ENCODE results near the gene PSMD1.
A peak's percentile ranks its signal among the peaks of the same experiment; 100 is the strongest.
"Not testable (repeated sequence)": the region's sequence is repeated elsewhere in the genome, so short reads cannot be mapped to it uniquely, and the experiment has no call there.

Gene PSMD1

GRCh38 chr2:231056453-231057416, at the start of gene PSMD1:
Gene PSMD1, plus strand, starts transcription at chr2:231056867. Its CDS starts 159 bp downstream, at chr2:231057026.
- peak; percentile 96 for DNase-seq

- no peak for DNase-seq
Measured at GRCh38 chr2:231007286-231008098, 49.2 kb upstream of the PSMD1 start.

DNA sequence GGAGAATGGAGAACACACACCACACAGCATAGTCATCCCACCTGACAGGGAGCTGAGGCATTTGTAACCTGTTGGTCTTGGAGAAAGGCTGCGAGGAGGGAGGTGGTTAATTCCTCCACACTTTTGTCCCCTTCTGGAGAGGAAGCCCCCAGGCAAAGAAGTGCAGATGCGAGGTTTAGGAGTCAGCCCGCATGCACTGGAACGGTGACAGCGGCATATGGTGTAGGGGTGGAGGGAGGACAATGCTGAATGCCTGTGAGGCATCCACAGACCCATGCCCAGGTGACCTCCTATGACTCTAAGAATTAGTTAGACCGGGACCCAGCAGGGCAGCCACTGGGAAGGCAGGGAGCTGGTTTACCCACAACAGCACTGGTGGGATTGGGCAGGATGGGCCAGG, 48.5 kb upstream of the PSMD1 start:
- no peak for DNase-seq

- no peak for DNase-seq
Measured at GRCh38 chr2:231009236-231009919, 47.3 kb upstream of the PSMD1 start.

- no peak for DNase-seq
Measured at GRCh38 chr2:231010201-231010730, 46.4 kb upstream of the PSMD1 start.

- no peak for DNase-seq
Measured at GRCh38 chr2:231011526-231011925, 45.1 kb upstream of the PSMD1 start.

- no peak for DNase-seq
Measured at GRCh38 chr2:231012463-231012862, 44.2 kb upstream of the PSMD1 start.

GRCh38 chr2:231013820-231014219, 42.8 kb upstream of the PSMD1 start:
- DNase-seq: no peak

DNA sequence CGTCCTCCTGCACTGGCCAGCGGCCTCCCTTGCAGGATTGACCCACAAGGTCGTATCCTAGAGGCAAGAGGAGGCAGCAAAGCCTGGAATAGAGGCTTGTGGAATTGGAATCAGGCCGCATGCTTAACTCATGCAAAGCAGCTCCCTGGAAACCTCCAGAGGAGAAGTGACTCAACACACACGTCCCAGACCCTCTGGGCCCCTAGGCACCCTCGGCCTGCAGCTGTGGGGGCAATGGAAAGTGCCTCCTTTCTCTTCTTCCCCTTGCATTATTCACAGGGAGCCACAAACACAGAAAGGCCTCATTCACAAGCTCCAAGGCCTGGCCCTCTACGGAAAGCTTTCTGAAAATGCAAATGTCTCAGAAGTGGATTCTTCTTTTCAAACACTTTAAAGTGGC, 41.2 kb upstream of the PSMD1 start:
- no peak for DNase-seq

DNA sequence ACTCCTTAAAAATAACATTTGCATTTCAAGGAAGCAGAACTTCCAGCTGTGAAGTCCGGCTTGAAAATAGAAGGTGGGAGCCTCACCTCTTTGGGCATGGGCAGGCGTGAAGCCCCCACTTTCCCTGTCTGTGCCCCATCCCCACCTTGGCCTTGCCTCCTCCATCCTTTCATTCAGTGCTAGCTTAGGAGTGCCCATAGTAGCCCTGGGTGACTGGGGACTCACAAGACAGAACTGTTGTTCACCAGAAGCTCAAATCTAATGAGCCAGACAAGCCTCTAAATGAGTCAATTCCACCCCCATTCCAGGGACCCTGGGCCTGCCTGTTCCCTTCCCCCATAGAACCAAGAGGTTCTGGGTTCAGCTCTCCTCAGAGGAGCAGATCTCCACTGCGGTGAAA, 40.7 kb upstream of the PSMD1 start:
- no peak for DNase-seq

DNA sequence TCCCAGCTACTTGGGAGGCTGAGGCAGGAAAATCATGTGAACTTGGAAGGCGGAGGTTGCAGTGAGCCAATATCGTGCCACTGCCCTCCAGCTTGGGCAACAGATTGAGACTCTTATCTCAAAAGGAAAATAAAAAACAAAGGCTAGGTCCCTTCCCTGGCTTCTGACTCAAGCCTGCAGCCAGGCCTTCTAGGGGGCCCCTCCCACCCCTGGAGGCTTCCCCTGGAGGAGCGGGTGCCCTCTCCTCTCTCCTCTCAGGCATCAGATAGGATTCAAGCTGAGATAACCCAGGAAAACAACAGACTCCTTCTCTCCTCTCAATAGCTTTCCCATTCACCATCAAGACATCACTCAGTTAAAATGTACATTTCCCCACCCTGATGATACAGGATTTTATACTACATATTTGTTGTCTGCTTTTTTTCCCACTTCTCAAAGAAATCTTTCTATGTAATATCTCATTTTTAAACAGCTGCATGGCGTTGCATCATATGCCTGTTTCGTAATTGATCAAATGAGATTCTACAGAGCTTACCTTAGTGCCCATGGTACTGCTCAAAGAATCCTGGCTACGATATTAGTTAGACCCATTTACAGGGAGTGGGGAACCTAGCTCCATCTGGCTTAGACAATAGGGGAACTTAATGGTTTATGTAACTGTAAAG, 40.0 kb upstream of the PSMD1 start:
- DNase-seq: no peak

DNA sequence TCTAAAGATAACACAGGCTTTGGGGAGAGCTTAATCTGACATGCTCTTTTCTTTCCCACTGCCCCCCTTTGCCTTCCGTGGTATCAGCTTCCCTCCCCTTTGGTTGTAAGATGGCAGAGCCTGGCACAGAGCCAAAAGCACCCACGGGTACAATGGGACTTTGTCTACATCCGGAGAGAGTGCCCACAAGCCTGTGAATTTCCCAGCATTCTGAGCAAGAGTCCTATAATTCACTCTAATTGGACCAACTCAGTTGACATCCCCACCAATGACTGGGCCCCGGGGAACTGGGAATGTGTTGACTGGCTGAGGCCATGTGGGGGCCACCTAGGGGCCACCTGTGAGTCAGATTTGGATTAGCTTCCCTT, 39.5 kb upstream of the PSMD1 start:
- DNase-seq: peak; percentile 19

GRCh38 chr2:231018184-231018583, 38.5 kb upstream of the PSMD1 start:
- DNase-seq: no peak

- not testable (repeated sequence) for DNase-seq
Measured at GRCh38 chr2:231025059-231025458, 31.6 kb upstream of the PSMD1 start.

- no peak for DNase-seq
Measured at GRCh38 chr2:231028889-231029288, 27.8 kb upstream of the PSMD1 start.

GRCh38 chr2:231029563-231029962, 27.1 kb upstream of the PSMD1 start:
- DNase-seq: no peak

DNA sequence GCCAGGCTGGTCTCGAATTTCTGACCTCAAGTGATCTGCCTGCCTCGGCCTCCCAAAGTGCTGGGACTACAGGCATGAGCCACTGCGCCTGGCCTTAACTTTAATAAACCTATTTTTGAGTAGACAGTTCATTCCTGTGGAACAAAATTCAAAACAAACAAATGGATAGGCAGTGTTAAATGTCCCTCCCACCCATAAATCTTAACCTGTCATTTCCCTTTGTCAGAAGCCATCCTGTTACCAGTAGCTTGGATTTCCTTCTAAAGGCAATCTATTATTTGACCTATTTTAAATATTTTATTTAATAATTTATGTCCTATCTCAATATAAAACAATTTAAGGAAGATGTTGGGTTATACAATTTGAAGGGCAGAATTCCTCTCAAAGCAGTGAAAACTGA, 25.9 kb upstream of the PSMD1 start:
- DNase-seq: no peak

GRCh38 chr2:231032575-231033140, 24.0 kb upstream of the PSMD1 start:
- no peak for DNase-seq

GRCh38 chr2:231033147-231034132, 23.2 kb upstream of the PSMD1 start:
- DNase-seq: no peak

DNA sequence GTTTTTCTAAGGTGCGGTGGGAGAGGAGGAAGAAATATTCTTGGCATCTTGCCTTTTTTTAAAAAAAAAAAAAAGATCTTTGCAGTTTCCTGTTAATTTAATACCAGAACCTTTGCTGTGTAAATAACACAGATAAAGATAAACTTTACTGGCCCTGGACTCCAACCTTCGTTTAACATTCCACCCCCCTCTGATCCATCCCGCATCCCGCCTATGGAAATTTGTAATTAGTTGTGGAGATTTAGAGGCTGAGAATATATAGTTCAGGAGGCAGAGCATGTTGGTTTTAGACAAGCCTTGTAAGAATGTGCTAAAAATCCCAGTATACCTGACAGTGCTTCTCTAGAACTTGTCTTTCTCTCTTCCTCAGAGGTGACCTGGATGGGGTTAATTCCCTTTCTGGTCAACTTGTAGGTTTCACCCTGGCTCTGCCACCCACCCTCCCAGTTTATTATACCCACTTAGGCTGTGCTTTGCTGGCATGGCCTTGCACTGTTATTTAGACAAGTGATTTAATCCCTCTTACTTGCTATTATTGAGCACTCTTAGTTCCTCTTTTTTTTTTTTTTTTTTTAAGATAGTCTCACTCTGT, 22.3 kb upstream of the PSMD1 start:
- DNase-seq: no peak
